ENCODE results near the gene C19orf12.

- no peak for TF ChIP-seq POLR2A (IDR thresholded peaks at IDR 0.05; ENCODE audit: extremely low read depth, insufficient read length)
- TF ChIP-seq, protein P1, sequence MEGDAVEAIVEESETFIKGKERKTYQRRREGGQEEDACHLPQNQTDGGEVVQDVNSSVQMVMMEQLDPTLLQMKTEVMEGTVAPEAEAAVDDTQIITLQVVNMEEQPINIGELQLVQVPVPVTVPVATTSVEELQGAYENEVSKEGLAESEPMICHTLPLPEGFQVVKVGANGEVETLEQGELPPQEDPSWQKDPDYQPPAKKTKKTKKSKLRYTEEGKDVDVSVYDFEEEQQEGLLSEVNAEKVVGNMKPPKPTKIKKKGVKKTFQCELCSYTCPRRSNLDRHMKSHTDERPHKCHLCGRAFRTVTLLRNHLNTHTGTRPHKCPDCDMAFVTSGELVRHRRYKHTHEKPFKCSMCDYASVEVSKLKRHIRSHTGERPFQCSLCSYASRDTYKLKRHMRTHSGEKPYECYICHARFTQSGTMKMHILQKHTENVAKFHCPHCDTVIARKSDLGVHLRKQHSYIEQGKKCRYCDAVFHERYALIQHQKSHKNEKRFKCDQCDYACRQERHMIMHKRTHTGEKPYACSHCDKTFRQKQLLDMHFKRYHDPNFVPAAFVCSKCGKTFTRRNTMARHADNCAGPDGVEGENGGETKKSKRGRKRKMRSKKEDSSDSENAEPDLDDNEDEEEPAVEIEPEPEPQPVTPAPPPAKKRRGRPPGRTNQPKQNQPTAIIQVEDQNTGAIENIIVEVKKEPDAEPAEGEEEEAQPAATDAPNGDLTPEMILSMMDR (IDR thresholded peaks at IDR 0.05; ENCODE audit: low read depth, low read length), result no peak
- no peak for TF ChIP-seq MAX (IDR thresholded peaks at IDR 0.05; ENCODE audit: low read depth, low read length)
- TF ChIP-seq MYC (IDR thresholded peaks at IDR 0.05; ENCODE audit: low read depth, low read length), result no peak
Measured at GRCh38 chr19:29666578-29667386, 48.3 kb downstream of the C19orf12 start.

All from NB4 (cell line).